H54 (cell line): Measurements from ENCODE around the gene MAFB.

ENCODE experiments used
- DNase-seq: peaks from one replicate; pipeline ENCODE4 v3.0.0; 2011; ENCODE audit warnings: low spot score, mixed read lengths; ENCODE audit not compliant: insufficient read length
- FAIRE-seq: peaks from 3 replicates; lab custom pipeline; 2011; peaks lifted over from hg19 to GRCh38; lab: Jason Lieb, UNC
- POLR2A ChIP-seq: IDR thresholded peaks from 2 replicates; pipeline ENCODE4 v1.6.1; 2011; ENCODE audit warnings: low read depth, mild to moderate bottlenecking, low read length

Gene MAFB

GRCh38 chr20:40664891-40665290 is 24.1 kb downstream of the MAFB start:
- DNase-seq (no peak), FAIRE-seq (no peak)
- TF ChIP-seq POLR2A, result no peak

GRCh38 chr20:40663991-40664880 is 24.8 kb downstream of the MAFB start:
- no peak for DNase-seq
- no peak for FAIRE-seq
- no peak for TF ChIP-seq POLR2A

GRCh38 chr20:40663304-40663790 is 25.7 kb downstream of the MAFB start:
- DNase-seq (no peak), FAIRE-seq (no peak)
- no peak for TF ChIP-seq POLR2A

- no peak for TF ChIP-seq POLR2A
- FAIRE-seq, result no peak
- DNase-seq, result no peak
These were observed 29.5 kb downstream of the MAFB start for GRCh38 chr20:40659567-40659966.

DNA sequence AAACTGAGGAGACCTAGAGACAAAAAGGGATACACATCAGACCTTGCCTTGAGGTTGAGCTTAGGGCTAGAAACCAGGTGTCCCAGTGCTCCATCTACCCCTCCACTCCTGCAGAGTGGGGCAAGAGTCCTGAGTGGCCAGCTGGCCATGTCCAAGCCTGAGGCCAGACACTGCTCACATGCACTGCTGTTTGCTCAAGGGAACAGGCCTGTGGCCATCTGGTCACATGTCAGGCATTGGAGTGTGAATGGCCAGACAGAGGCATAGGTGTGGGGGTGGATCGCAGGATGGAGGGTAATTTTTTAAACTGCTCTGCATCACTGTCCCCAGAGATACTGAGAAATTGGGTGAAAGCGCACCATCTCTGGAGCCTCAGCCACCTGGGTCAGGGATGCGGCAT is 30.5 kb downstream of the MAFB start:
- no peak for DNase-seq
- no peak for TF ChIP-seq POLR2A
- FAIRE-seq, result no peak

DNA sequence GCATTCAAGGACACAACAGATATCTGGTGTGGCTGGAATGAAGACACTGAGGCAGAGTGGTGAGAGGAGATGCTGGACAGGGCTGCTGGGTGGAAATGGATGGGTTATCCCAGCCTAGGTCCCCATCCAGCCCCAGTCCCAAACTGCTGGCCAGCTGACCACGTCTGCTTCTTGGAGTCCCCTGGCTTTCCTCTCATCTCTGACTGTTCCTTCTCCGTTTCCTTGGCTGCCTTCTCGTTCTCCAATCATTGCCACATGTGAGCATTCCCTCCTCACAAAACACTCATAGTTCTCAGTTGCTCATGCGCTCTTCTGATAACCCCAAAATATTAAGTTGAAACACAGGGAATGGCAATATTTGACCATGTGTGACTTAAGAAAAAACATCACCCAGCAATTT is 31.5 kb downstream of the MAFB start:
- no peak for FAIRE-seq
- no peak for TF ChIP-seq POLR2A
- DNase-seq, result no peak

DNA sequence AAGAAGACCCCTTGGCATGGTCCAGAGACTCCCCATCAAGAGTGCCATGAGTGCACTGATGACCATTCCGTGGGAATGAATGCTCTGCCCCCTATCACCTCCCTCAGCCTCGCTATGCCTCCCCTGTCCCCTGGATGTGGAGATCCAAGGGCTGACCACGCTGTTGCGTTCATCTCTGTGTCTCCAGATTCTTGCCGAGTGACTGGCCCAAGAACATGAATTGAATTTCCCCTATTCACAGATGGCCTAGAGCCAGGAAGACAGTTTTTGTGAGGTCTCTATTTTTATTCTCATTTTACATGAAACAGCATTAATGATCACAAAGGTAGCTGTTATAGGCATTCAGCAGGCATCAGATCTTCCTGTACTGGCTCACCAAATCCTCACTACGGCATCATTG is 33.6 kb downstream of the MAFB start:
- FAIRE-seq, result no peak
- TF ChIP-seq POLR2A, result no peak
- DNase-seq, result no peak

GRCh38 chr20:40654876-40655275 is 34.2 kb downstream of the MAFB start:
- TF ChIP-seq POLR2A, result no peak
- DNase-seq (no peak), FAIRE-seq (no peak)

DNA sequence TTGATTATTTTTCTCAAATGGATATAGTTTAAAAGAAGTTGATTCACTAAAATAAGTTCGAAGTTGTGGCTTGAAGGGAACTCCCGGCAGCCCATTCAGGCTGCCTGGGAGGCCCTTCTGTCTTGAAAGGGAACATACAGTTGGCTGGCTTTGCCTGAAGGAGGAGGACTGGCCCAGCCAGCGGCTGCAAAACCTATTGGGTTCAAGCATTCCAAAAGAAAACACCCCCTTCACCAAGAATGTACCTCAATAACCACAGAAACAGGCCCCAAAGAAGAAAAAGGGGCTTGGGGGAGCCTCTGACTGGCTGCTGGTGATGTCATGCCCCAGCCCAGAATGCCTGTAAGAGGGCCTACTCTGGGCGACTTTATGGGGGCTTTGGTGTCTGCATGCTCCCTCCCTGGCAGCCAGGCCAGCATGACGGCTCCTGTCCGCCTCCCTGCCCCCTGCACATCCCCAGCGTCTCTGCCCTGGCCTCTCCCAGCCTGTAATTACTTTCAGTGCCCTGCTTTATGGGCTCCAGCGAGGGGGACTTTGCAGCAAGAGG is 36.5 kb downstream of the MAFB start:
- no peak for DNase-seq
- FAIRE-seq, result no peak
- no peak for TF ChIP-seq POLR2A

GRCh38 chr20:40651151-40651550 is 37.9 kb downstream of the MAFB start:
- no peak for TF ChIP-seq POLR2A
- no peak for FAIRE-seq
- DNase-seq, result no peak

- FAIRE-seq, result no peak
- no peak for TF ChIP-seq POLR2A
- DNase-seq, result no peak
These were observed 38.3 kb downstream of the MAFB start for GRCh38 chr20:40650707-40651106.

- FAIRE-seq (no peak), DNase-seq (no peak)
- no peak for TF ChIP-seq POLR2A
These were observed 40.6 kb downstream of the MAFB start for GRCh38 chr20:40648210-40649072.

DNA sequence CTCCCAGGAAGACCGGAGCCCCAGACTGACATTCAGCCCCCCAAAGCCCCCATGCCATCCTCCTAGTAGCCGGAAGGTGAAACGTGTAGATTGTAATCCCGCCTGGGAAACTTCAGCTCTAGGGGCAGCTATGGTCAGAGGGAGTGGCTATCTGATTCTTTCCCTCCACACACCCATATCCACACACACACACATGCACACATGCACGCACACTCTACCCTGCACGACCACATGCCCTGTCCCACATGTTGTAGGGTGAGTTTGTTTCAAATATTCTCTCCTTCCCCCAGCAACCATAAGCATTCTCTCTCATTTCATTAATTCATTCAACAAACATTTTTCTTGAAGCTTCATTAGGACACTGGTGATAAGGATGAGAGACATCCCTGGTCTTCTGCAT is 42.2 kb downstream of the MAFB start:
- FAIRE-seq (no peak), DNase-seq (no peak)
- TF ChIP-seq POLR2A, result no peak

- FAIRE-seq (no peak), DNase-seq (no peak)
- TF ChIP-seq POLR2A, result no peak
These were observed 42.7 kb downstream of the MAFB start for GRCh38 chr20:40646361-40646760.

DNA sequence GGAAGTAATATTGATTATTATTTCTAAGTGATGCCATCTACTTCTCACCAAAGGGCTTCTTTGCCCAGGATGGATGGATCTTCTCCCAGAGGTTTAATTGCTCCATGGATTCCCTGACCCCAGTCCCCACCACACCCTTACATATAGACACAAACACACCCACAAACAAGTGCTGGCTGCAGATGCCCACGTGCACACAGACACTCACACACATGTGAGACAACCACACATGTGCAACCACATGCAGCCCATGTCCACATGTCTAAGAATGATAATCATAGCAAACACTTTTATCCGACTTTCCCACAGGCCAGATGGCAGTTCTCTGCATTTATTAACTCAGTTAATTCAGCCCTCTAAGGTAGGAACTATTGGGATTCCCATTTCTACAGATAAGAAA is 44.2 kb downstream of the MAFB start:
- DNase-seq (no peak), FAIRE-seq (no peak)
- no peak for TF ChIP-seq POLR2A
